ENCODE data around the gene NDUFA11.

NDUFA11 gene

GRCh38 chr19:5914946-5915781 is 11.6 kb upstream of the NDUFA11 start:
- peaks cover 45% of the 10 kb centered on the region for H3K36me3 ChIP-seq (replicated peaks; ENCODE audit: low read depth, low read length)
- H2AFZ ChIP-seq (ENCODE audit: low read depth, low read length): no peak overlapping the region
- H3K27ac ChIP-seq (ENCODE audit: low read length): no peak overlapping the region
- H3K4me2 ChIP-seq (ENCODE audit: low read length): no peak overlapping the region
- no peaks in the 10 kb centered on the region for H4K20me1 ChIP-seq (ENCODE audit: insufficient read depth, low read length)
- TF ChIP-seq, protein P1, sequence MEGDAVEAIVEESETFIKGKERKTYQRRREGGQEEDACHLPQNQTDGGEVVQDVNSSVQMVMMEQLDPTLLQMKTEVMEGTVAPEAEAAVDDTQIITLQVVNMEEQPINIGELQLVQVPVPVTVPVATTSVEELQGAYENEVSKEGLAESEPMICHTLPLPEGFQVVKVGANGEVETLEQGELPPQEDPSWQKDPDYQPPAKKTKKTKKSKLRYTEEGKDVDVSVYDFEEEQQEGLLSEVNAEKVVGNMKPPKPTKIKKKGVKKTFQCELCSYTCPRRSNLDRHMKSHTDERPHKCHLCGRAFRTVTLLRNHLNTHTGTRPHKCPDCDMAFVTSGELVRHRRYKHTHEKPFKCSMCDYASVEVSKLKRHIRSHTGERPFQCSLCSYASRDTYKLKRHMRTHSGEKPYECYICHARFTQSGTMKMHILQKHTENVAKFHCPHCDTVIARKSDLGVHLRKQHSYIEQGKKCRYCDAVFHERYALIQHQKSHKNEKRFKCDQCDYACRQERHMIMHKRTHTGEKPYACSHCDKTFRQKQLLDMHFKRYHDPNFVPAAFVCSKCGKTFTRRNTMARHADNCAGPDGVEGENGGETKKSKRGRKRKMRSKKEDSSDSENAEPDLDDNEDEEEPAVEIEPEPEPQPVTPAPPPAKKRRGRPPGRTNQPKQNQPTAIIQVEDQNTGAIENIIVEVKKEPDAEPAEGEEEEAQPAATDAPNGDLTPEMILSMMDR (IDR thresholded peaks at IDR 0.05; ENCODE audit: low read depth, low read length): no peak
- no peak for TF ChIP-seq EZH2phosphoT487 (IDR thresholded peaks at IDR 0.05; ENCODE audit: low read depth)
- H3K27me3 ChIP-seq (ENCODE audit: low read depth, low read length): no peaks in the 10 kb centered on the region
- H3K79me2 ChIP-seq (ENCODE audit: low read length): no peaks in the 10 kb centered on the region
- H3K9ac ChIP-seq (ENCODE audit: low read length): no peak overlapping the region
- no peaks in the 10 kb centered on the region for H3K4me1 ChIP-seq (ENCODE audit: low read length)
- no peaks in the 10 kb centered on the region for H3K9me3 ChIP-seq (ENCODE audit: insufficient read depth, low read length)
- no peak overlapping the region for H3K4me3 ChIP-seq (ENCODE audit: low read length)

DNA sequence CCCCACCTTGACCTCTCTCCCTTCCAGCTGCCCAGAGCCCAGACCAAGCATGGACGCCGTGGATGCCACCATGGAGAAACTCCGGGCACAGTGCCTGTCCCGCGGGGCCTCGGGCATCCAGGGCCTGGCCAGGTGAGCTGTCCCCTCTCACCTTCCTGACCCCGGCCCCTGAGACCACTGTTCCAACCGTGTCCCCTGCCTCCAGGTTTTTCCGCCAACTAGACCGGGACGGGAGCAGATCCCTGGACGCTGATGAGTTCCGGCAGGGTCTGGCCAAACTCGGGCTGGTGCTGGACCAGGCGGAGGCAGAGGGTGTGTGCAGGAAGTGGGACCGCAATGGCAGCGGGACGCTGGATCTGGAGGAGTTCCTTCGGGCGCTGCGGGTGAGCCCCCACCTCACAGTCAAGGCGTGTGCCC is 10.8 kb upstream of the NDUFA11 start:
- Histone ChIP-seq H3K27ac (ENCODE audit: low read length) (no peak overlapping the region), H3K79me2 (ENCODE audit: low read length) (no peaks in the 10 kb centered on the region), H4K20me1 (ENCODE audit: insufficient read depth, low read length) (no peaks in the 10 kb centered on the region), H3K4me2 (ENCODE audit: low read length) (no peak overlapping the region), H3K9ac (ENCODE audit: low read length) (no peak overlapping the region), H3K4me3 (ENCODE audit: low read length) (no peak overlapping the region), H3K4me1 (ENCODE audit: low read length) (no peaks in the 10 kb centered on the region), H2AFZ (ENCODE audit: low read depth, low read length) (no peak overlapping the region), H3K36me3 (replicated peaks; ENCODE audit: low read depth, low read length) (peaks cover 41% of the 10 kb centered on the region), H3K9me3 (ENCODE audit: insufficient read depth, low read length) (no peaks in the 10 kb centered on the region), H3K27me3 (ENCODE audit: low read depth, low read length) (no peaks in the 10 kb centered on the region)
- TF ChIP-seq EZH2phosphoT487 (IDR thresholded peaks at IDR 0.05; ENCODE audit: low read depth): no peak
- TF ChIP-seq, protein P1 (IDR thresholded peaks at IDR 0.05; ENCODE audit: low read depth, low read length): no peak

DNA sequence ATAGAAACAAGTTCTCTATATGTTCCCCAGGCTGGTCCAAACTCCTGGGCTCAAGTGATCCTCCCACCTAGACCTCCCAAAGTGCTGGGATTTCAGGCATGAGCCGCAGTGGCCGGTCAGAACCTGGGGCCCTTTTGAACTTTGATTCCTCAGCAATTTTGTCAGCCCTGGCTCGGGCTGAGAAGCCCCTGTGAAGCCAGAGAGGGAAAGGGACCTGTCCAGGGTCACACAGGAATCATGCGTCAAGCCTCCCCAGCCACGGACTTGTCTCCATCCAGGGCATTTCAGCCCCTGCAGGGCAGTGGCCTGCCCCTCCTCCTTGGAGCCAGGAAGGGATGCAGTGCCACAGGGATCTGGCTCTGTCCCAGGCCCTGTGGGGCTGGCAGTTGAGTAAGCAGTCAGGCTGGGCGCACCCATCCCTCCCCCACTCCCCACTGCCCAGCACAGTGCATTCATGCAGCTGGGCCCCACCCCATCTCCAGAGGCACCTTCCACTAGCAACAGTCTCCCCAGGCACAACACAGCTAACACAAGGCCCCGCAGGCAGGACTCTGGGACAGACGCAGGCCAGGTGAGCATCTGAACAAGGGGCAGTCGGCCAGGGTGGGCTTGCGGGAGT is 10.3 kb upstream of the NDUFA11 start, which contains the start of gene CAPS:
Gene CAPS, plus strand, starts transcription at position 516 of the 619 bp plus-strand sequence. CDS start 153 bp downstream, outside the sequence.
- Histone ChIP-seq H3K79me2 (ENCODE audit: low read length) (no peaks in the 10 kb centered on the region), H3K36me3 (replicated peaks; ENCODE audit: low read depth, low read length) (peaks cover 42% of the 10 kb centered on the region), H2AFZ (ENCODE audit: low read depth, low read length) (no peak within 1 kb of the TSS), H3K9ac (ENCODE audit: low read length) (no peak within 1 kb of the TSS), H3K27ac (ENCODE audit: low read length) (no peak within 1 kb of the TSS), H3K4me3 (ENCODE audit: low read length) (no peak within 1 kb of the TSS), H3K4me1 (ENCODE audit: low read length) (no peaks in the 10 kb centered on the region), H4K20me1 (ENCODE audit: insufficient read depth, low read length) (no peaks in the 10 kb centered on the region), H3K4me2 (ENCODE audit: low read length) (no peak within 1 kb of the TSS), H3K27me3 (ENCODE audit: low read depth, low read length) (no peaks in the 10 kb centered on the region), H3K9me3 (ENCODE audit: insufficient read depth, low read length) (no peaks in the 10 kb centered on the region)
- no peak for TF ChIP-seq EZH2phosphoT487 (IDR thresholded peaks at IDR 0.05; ENCODE audit: low read depth)
- TF ChIP-seq, protein P1 (IDR thresholded peaks at IDR 0.05; ENCODE audit: low read depth, low read length): no peak

- TF ChIP-seq, protein P1 (IDR thresholded peaks at IDR 0.05; ENCODE audit: low read depth, low read length): no peak
- TF ChIP-seq EZH2phosphoT487 (IDR thresholded peaks at IDR 0.05; ENCODE audit: low read depth): no peak
- Histone ChIP-seq H4K20me1 (ENCODE audit: insufficient read depth, low read length) (no peaks in the 10 kb centered on the region), H3K27me3 (ENCODE audit: low read depth, low read length) (no peaks in the 10 kb centered on the region), H3K27ac (ENCODE audit: low read length) (no peak overlapping the region), H3K4me1 (ENCODE audit: low read length) (no peaks in the 10 kb centered on the region), H3K9ac (ENCODE audit: low read length) (no peak overlapping the region), H3K9me3 (ENCODE audit: insufficient read depth, low read length) (no peaks in the 10 kb centered on the region), H3K4me2 (ENCODE audit: low read length) (no peak overlapping the region), H3K36me3 (replicated peaks; ENCODE audit: low read depth, low read length) (peaks cover 26% of the 10 kb centered on the region), H2AFZ (ENCODE audit: low read depth, low read length) (no peak overlapping the region), H3K4me3 (ENCODE audit: low read length) (no peak overlapping the region), H3K79me2 (ENCODE audit: low read length) (no peaks in the 10 kb centered on the region)
Measured at GRCh38 chr19:5911366-5911765, 7.8 kb upstream of the NDUFA11 start.

All from OCI-LY3 (cell line).